Adrenal gland (tissue), 5 donors: ENCODE results near the gene CACNA1C.

Experiments
- POLR2A ChIP-seq, 2 donors: fragments of 450-650 bp; IDR thresholded peaks; one replicate each; pipeline ENCODE4 v1.6.1; 2017; ENCODE audit warnings: antibody characterized with exemption in 2 of 2, mild to moderate bottlenecking in 2 of 2, moderate library complexity in 1 of 2
- TF ChIP-seq, protein P1 (sequence below), 6 experiments: fragments of 450-650 bp in 4 of 6; fragments of 200-600 bp in 2 of 6; sonication (generic) in 1 of 6; IDR thresholded peaks; 1 replicate in 5 of 6; 2 replicates in 1 of 6; pipeline versions ENCODE4 v1.5.1 to v1.8.0; 2016 to 2021; ENCODE audit warnings: antibody characterized with exemption in 6 of 6, mild to moderate bottlenecking in 2 of 6, moderate library complexity in 1 of 6
- donor health status: DM: no; HTN: no; CAD: no.

DNA sequence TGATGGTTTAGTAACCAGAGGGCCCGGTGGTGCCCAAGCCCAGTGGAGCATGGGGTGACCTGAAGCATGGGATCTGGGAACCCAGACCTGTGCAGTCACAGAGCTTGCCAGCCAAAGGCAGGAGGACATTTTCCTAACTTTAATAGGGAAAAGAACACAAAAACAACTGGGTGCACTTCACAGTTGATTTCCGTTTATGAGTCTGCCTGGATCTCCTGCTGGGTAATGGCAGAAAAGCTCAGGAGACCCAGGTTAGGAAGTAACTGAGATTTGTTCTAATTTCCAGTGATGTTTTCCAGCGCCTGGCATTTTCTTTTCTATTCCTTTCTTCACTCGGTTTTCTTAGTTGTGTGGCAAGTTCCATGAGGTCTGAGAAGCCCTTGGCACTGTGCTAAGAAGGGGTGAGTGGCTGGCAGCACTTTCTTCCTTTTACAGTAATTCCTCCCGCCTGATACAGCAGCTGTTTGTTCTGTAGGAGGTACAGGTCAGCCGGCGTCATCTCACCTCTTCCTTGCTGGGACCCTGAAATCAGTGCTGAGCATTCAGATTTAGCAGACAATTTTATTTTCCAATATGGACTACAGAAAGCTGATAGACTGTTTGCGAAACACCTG is 5.1 kb downstream of the CACNA1C start:
- TF ChIP-seq, protein P1, sequence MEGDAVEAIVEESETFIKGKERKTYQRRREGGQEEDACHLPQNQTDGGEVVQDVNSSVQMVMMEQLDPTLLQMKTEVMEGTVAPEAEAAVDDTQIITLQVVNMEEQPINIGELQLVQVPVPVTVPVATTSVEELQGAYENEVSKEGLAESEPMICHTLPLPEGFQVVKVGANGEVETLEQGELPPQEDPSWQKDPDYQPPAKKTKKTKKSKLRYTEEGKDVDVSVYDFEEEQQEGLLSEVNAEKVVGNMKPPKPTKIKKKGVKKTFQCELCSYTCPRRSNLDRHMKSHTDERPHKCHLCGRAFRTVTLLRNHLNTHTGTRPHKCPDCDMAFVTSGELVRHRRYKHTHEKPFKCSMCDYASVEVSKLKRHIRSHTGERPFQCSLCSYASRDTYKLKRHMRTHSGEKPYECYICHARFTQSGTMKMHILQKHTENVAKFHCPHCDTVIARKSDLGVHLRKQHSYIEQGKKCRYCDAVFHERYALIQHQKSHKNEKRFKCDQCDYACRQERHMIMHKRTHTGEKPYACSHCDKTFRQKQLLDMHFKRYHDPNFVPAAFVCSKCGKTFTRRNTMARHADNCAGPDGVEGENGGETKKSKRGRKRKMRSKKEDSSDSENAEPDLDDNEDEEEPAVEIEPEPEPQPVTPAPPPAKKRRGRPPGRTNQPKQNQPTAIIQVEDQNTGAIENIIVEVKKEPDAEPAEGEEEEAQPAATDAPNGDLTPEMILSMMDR (IDR thresholded peaks at IDR 0.05) = no peak
- no peak for TF ChIP-seq POLR2A (IDR thresholded peaks at IDR 0.05)
